Transverse colon (tissue), 3 donors: ENCODE data around the gene OVOL1.

Source experiments
- CTCF ChIP-seq, 5 experiments: fragments of 200-600 bp in 3 of 5; fragments of 450-650 bp in 2 of 5; sonication (generic) in 3 of 5; IDR thresholded peaks; 1 replicate in 2 of 5; 2 replicates in 3 of 5; pipeline ENCODE4 v1.5.1; 2016 to 2017; ENCODE audit warnings: antibody characterized with exemption in 5 of 5, inconsistent platforms in 3 of 5, mild to moderate bottlenecking in 2 of 5, moderate library complexity in 1 of 5
- EP300 ChIP-seq: sonication (generic); formaldehyde crosslinking; IDR thresholded peaks from one replicate; pipeline ENCODE4 v1.6.1; 2017; ENCODE audit warnings: antibody characterized with exemption, low read depth
- POLR2A ChIP-seq: fragments of 450-650 bp; IDR thresholded peaks from one replicate; pipeline ENCODE4 v1.6.1; 2016; ENCODE audit warnings: antibody characterized with exemption, mild to moderate bottlenecking, moderate library complexity

- TF ChIP-seq POLR2A (peak; percentile 14), EP300 (no peak), CTCF (IDR thresholded peaks at IDR 0.05) (no peak)
Measured at GRCh38 chr11:65821107-65821506, 34.2 kb downstream of the OVOL1 start.
